ENCODE results near the gene SLA2.

- TF ChIP-seq CTCF (IDR thresholded peaks at IDR 0.05) (no peak), EZH2 (IDR thresholded peaks at IDR 0.05) (no peak), EZH2phosphoT487 (IDR thresholded peaks at IDR 0.05) (no peak)
Observed at GRCh38 chr20:36599912-36600345, 46.1 kb downstream of the SLA2 start.
